Fibroblast of villous mesenchyme (primary cell): ENCODE measurements around the gene PITPNM3. TPM values are rescaled to one million over a fixed set of nuclear protein-coding genes. Genes with fewer than 3 reads are reported as not detected.

Experiments
- DNase-seq: peaks from one replicate; pipeline ENCODE4 v3.0.0-alpha.2; 2010; ENCODE audit warnings: low read depth
- H3K4me3 ChIP-seq: 2 replicates; pipeline ENCODE4 v1.5.1; 2011; ENCODE audit warnings: low read depth, mild to moderate bottlenecking, low read length
- CTCF ChIP-seq: IDR thresholded peaks from 2 replicates; pipeline ENCODE4 v1.5.1; 2012; ENCODE audit warnings: low read depth, mild to moderate bottlenecking, low read length; ENCODE audit not compliant: insufficient read depth
- total RNA-seq: library from RNA; depleted of rRNA; stranded (reverse); fragments of >200 nt; gene quantifications from 2 replicates; pipeline ENCODE4 v1.2.3, GENCODE V29; 2012

Gene PITPNM3
- total RNA-seq, 1 donor: under 0.01 TPM

GRCh38 chr17:6454495-6455320 lies 101.6 kb downstream of the PITPNM3 start:
- no peak for DNase-seq
- TF ChIP-seq CTCF: no peak
- peak overlapping the region; percentile 3 for H3K4me3 ChIP-seq

- no peak for DNase-seq
- H3K4me3 ChIP-seq: no peak overlapping the region
- TF ChIP-seq CTCF: no peak
These were observed 102.9 kb downstream of the PITPNM3 start for GRCh38 chr17:6453279-6454024.

- no peak for TF ChIP-seq CTCF
- H3K4me3 ChIP-seq: no peak overlapping the region
- no peak for DNase-seq
These were observed 103.7 kb downstream of the PITPNM3 start for GRCh38 chr17:6452471-6453266.

GRCh38 chr17:6450926-6451832 lies 105.2 kb downstream of the PITPNM3 start:
- no peak overlapping the region for H3K4me3 ChIP-seq
- TF ChIP-seq CTCF: no peak
- no peak for DNase-seq

GRCh38 chr17:6449307-6449706 lies 107.0 kb downstream of the PITPNM3 start:
- DNase-seq: no peak
- TF ChIP-seq CTCF: no peak
- no peak overlapping the region for H3K4me3 ChIP-seq

GRCh38 chr17:6448473-6448872 lies 107.9 kb downstream of the PITPNM3 start:
- no peak overlapping the region for H3K4me3 ChIP-seq
- no peak for DNase-seq
- TF ChIP-seq CTCF: no peak
